WTC11 (cell line): ENCODE measurements around the gene ENTPD8. TPM values are rescaled to one million over a fixed set of nuclear protein-coding genes. Genes with fewer than 3 reads are reported as not detected.

Source experiments
- ATAC-seq: fragments of 200-7000 bp; cut with Tn5 transposase; 2 replicates; pipeline ENCODE4 v1.10.0; 2021; ENCODE audit warnings: mild to moderate bottlenecking, moderate library complexity
- CTCF ChIA-PET: fragments of 300-600 bp; sonication (Branson Sonifier 250); formaldehyde crosslinking; loops from one replicate; lab custom pipeline; 2021; ENCODE audit warnings: antibody characterized with exemption; lab: Charles Lee
- POLR2A ChIA-PET: fragments of 350-600 bp; sonication (Branson Sonifier 250); formaldehyde crosslinking; loops from one replicate; lab custom pipeline; 2021; ENCODE audit warnings: antibody characterized with exemption; lab: Charles Lee
- DNase-seq: peaks from one replicate; pipeline ENCODE4 v3.0.0; 2021; ENCODE audit warnings: low spot score
- H3K27ac Mint-ChIP-seq: 2 replicates; pipeline ENCODE4 v1.8.0; 2021; ENCODE audit warnings: mixed read lengths
- H3K27me3 Mint-ChIP-seq: 2 replicates; pipeline ENCODE4 v1.8.0; 2021; ENCODE audit warnings: low read depth, mild to moderate bottlenecking, moderate library complexity, mixed read lengths
- H3K36me3 Mint-ChIP-seq: 2 replicates; pipeline ENCODE4 v1.8.0; 2021; ENCODE audit warnings: mixed read lengths
- H3K4me1 Mint-ChIP-seq: 2 replicates; pipeline ENCODE4 v1.8.0; 2022; ENCODE audit warnings: mixed read lengths
- H3K4me3 Mint-ChIP-seq: 2 replicates; pipeline ENCODE4 v1.8.0; 2021; ENCODE audit warnings: mild to moderate bottlenecking, moderate library complexity, mixed read lengths
- H3K9me3 Mint-ChIP-seq: 2 replicates; pipeline ENCODE4 v1.8.0; 2021; ENCODE audit warnings: mixed read lengths
- ATF2 ChIP-seq: sonication (generic); formaldehyde crosslinking; IDR thresholded peaks from 2 replicates; pipeline ENCODE4 v1.8.1; 2022; ENCODE audit warnings: low read depth, missing genetic modification reagents, borderline replicate concordance
- CBFB ChIP-seq: sonication (generic); formaldehyde crosslinking; IDR thresholded peaks from 2 replicates; pipeline ENCODE4 v1.8.1; 2022; ENCODE audit warnings: mild to moderate bottlenecking, low read depth, missing genetic modification reagents
- IRF2 ChIP-seq: sonication (generic); formaldehyde crosslinking; IDR thresholded peaks from 2 replicates; pipeline ENCODE4 v1.8.0; 2022; ENCODE audit warnings: low read depth, missing genetic modification reagents, borderline replicate concordance
- MYBL2 ChIP-seq: sonication (generic); formaldehyde crosslinking; IDR thresholded peaks from 2 replicates; pipeline ENCODE4 v1.8.1; 2023; ENCODE audit warnings: mild to moderate bottlenecking, moderate library complexity, missing genetic modification reagents
- RELA ChIP-seq: sonication (generic); formaldehyde crosslinking; IDR thresholded peaks from 2 replicates; pipeline ENCODE4 v1.8.1; 2022; ENCODE audit warnings: missing genetic modification reagents, mild to moderate bottlenecking, borderline replicate concordance
- SMAD3 ChIP-seq: sonication (generic); formaldehyde crosslinking; IDR thresholded peaks from 2 replicates; pipeline ENCODE4 v1.8.0; 2022; ENCODE audit warnings: missing genetic modification reagents, mild to moderate bottlenecking, borderline replicate concordance
- TEAD4 ChIP-seq: sonication (generic); formaldehyde crosslinking; IDR thresholded peaks from 2 replicates; pipeline ENCODE4 v1.8.0; 2022; ENCODE audit warnings: mild to moderate bottlenecking, missing genetic modification reagents
- ZNF396 ChIP-seq: fragments of 250-450 bp; sonication (Bioruptor Pico); IDR thresholded peaks from 2 replicates; pipeline ENCODE4 v1.8.0; 2021; ENCODE audit warnings: mild to moderate bottlenecking, moderate library complexity, borderline replicate concordance
- total RNA-seq: library from RNA; stranded (reverse); gene quantifications from 3 replicates; pipeline ENCODE4 v1.2.3, GENCODE V29; 2021
- TF ChIP-seq, protein P1 (sequence below): fragments of 250-450 bp; sonication (Bioruptor Pico); IDR thresholded peaks from 2 replicates; pipeline ENCODE4 v1.8.0; 2021; ENCODE audit warnings: mild to moderate bottlenecking
- TF ChIP-seq, protein P2 (sequence below): sonication (generic); formaldehyde crosslinking; IDR thresholded peaks from 2 replicates; pipeline ENCODE4 v1.8.1; 2023; ENCODE audit warnings: mild to moderate bottlenecking, missing genetic modification reagents, moderate library complexity
- TF ChIP-seq, protein P3 (sequence below): sonication (generic); formaldehyde crosslinking; IDR thresholded peaks from 2 replicates; pipeline ENCODE4 v1.8.0; 2023; ENCODE audit warnings: missing genetic modification reagents, mild to moderate bottlenecking, borderline replicate concordance
- TF ChIP-seq, protein P4 (sequence below): sonication (generic); formaldehyde crosslinking; IDR thresholded peaks from 2 replicates; pipeline ENCODE4 v1.8.0; 2022; ENCODE audit warnings: mild to moderate bottlenecking, missing genetic modification reagents
- TF ChIP-seq, protein P5 (sequence below): sonication (generic); formaldehyde crosslinking; IDR thresholded peaks from 2 replicates; pipeline ENCODE4 v1.8.0; 2023; ENCODE audit warnings: missing genetic modification reagents

The ENTPD8 gene
- total RNA-seq, 1 experiment from 2014 or later: 2.3 TPM

- H3K27ac Mint-ChIP-seq: no peak overlapping the region
- ChIA-PET POLR2A (no interaction called here), CTCF (interaction anchor here (1.0 to 2.1 kb wide), 3 partner anchors 11 to 147 kb away, joined by 3 to 7 read pairs (median 6); partner anchors contain the start of gene EXD3)
- H3K4me3 Mint-ChIP-seq: no peak overlapping the region
- no peaks in the 10 kb centered on the region for H3K27me3 Mint-ChIP-seq
- DNase-seq: no peak
- H3K36me3 Mint-ChIP-seq: no peaks in the 10 kb centered on the region
- H3K4me1 Mint-ChIP-seq: no peaks in the 10 kb centered on the region
- TF ChIP-seq, protein P1, sequence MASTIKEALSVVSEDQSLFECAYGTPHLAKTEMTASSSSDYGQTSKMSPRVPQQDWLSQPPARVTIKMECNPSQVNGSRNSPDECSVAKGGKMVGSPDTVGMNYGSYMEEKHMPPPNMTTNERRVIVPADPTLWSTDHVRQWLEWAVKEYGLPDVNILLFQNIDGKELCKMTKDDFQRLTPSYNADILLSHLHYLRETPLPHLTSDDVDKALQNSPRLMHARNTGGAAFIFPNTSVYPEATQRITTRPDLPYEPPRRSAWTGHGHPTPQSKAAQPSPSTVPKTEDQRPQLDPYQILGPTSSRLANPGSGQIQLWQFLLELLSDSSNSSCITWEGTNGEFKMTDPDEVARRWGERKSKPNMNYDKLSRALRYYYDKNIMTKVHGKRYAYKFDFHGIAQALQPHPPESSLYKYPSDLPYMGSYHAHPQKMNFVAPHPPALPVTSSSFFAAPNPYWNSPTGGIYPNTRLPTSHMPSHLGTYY (CRISPR knock-in tag): no peak
- no peak for TF ChIP-seq CBFB (CRISPR knock-in tag)
- no peak for TF ChIP-seq RELA (CRISPR knock-in tag)
- TF ChIP-seq IRF2: no peak
- TF ChIP-seq, protein P2, sequence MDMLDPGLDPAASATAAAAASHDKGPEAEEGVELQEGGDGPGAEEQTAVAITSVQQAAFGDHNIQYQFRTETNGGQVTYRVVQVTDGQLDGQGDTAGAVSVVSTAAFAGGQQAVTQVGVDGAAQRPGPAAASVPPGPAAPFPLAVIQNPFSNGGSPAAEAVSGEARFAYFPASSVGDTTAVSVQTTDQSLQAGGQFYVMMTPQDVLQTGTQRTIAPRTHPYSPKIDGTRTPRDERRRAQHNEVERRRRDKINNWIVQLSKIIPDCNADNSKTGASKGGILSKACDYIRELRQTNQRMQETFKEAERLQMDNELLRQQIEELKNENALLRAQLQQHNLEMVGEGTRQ (CRISPR knock-in tag): no peak
- TF ChIP-seq, protein P3, sequence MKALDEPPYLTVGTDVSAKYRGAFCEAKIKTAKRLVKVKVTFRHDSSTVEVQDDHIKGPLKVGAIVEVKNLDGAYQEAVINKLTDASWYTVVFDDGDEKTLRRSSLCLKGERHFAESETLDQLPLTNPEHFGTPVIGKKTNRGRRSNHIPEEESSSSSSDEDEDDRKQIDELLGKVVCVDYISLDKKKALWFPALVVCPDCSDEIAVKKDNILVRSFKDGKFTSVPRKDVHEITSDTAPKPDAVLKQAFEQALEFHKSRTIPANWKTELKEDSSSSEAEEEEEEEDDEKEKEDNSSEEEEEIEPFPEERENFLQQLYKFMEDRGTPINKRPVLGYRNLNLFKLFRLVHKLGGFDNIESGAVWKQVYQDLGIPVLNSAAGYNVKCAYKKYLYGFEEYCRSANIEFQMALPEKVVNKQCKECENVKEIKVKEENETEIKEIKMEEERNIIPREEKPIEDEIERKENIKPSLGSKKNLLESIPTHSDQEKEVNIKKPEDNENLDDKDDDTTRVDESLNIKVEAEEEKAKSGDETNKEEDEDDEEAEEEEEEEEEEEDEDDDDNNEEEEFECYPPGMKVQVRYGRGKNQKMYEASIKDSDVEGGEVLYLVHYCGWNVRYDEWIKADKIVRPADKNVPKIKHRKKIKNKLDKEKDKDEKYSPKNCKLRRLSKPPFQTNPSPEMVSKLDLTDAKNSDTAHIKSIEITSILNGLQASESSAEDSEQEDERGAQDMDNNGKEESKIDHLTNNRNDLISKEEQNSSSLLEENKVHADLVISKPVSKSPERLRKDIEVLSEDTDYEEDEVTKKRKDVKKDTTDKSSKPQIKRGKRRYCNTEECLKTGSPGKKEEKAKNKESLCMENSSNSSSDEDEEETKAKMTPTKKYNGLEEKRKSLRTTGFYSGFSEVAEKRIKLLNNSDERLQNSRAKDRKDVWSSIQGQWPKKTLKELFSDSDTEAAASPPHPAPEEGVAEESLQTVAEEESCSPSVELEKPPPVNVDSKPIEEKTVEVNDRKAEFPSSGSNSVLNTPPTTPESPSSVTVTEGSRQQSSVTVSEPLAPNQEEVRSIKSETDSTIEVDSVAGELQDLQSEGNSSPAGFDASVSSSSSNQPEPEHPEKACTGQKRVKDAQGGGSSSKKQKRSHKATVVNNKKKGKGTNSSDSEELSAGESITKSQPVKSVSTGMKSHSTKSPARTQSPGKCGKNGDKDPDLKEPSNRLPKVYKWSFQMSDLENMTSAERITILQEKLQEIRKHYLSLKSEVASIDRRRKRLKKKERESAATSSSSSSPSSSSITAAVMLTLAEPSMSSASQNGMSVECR (CRISPR knock-in tag): no peak
- no peak for ATAC-seq
- H3K9me3 Mint-ChIP-seq: no peaks in the 10 kb centered on the region
These were observed 7.2 kb downstream of the ENTPD8 start for GRCh38 chr9:137433916-137434431.

- TF ChIP-seq TEAD4 (CRISPR knock-in tag) (no peak), ATF2 (CRISPR knock-in tag) (no peak), SMAD3 (CRISPR knock-in tag) (no peak), MYBL2 (CRISPR knock-in tag) (no peak), ZNF396 (no peak)
- TF ChIP-seq, protein P4, sequence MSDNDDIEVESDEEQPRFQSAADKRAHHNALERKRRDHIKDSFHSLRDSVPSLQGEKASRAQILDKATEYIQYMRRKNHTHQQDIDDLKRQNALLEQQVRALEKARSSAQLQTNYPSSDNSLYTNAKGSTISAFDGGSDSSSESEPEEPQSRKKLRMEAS: no peak
- TF ChIP-seq, protein P5, sequence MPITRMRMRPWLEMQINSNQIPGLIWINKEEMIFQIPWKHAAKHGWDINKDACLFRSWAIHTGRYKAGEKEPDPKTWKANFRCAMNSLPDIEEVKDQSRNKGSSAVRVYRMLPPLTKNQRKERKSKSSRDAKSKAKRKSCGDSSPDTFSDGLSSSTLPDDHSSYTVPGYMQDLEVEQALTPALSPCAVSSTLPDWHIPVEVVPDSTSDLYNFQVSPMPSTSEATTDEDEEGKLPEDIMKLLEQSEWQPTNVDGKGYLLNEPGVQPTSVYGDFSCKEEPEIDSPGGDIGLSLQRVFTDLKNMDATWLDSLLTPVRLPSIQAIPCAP: no peak
- no peaks in the 10 kb centered on the region for H3K4me1 Mint-ChIP-seq
- DNase-seq (no peak), ATAC-seq (no peak)
- CTCF ChIA-PET: interaction anchor here (1.6 to 2.1 kb wide), 2 partner anchors 11 to 146 kb away, joined by 6 to 7 read pairs; partner anchors contain the start of gene EXD3
- no peak overlapping the region for H3K4me3 Mint-ChIP-seq
- H3K9me3 Mint-ChIP-seq: no peaks in the 10 kb centered on the region
- no peaks in the 10 kb centered on the region for H3K36me3 Mint-ChIP-seq
- H3K27ac Mint-ChIP-seq: no peak overlapping the region
- no peaks in the 10 kb centered on the region for H3K27me3 Mint-ChIP-seq
- POLR2A ChIA-PET: no interaction called here
These were observed 7.7 kb downstream of the ENTPD8 start for GRCh38 chr9:137433349-137433915.
